ENCODE measurements around the gene LPO.

The LPO gene

DNA sequence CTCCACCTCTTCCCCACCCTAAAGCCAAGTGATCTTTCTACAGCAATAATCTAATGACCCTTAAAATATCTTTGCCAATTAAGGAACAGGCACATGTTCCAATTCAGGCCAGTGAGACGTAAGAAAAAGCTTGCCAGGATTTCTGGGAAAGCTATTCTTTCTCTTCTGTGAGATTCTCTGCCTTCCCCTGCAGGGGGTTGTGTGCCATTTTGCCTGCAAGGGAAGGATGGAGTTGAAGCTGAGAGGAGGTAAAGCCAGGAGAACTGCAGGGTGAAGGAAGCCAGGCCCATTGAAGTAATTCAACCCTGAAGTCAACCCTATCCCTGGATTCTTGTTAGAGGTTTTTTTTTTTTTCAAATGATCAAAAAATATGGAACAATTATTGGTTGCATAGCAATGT lies 9.0 kb upstream of the LPO start:
- no peak for DNase-seq (ENCODE audit: low read depth in 3 of 3)

GRCh38 chr17:58229881-58230280 lies 8.5 kb upstream of the LPO start:
- DNase-seq (ENCODE audit: low read depth in 3 of 3), result no peak

GRCh38 chr17:58231641-58232040 lies 6.7 kb upstream of the LPO start:
- no peak for DNase-seq (ENCODE audit: low read depth in 3 of 3)

DNA sequence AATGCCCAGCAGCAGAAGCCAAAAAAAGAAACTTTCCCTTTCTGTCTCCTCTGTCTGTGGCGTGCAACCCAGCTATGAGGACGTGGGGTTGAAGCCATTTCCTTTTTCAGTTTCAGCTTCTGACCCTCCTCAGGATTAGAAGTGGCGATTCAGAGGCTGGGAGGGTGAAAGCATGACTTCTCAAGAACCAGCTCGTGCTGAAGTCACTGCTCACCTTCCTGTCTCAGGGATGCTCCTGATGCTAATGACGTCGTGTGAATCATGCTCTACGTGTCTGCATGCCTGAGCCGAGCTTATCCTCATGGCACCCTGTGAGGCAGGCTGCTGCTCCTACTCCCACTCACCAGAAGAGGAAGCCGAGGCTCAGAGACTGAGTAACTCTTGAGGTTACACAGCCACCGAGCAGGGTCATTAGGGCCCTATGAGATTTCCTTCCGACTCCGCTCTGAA lies 5.7 kb upstream of the LPO start:
- no peak for DNase-seq (ENCODE audit: low read depth in 3 of 3)

DNA sequence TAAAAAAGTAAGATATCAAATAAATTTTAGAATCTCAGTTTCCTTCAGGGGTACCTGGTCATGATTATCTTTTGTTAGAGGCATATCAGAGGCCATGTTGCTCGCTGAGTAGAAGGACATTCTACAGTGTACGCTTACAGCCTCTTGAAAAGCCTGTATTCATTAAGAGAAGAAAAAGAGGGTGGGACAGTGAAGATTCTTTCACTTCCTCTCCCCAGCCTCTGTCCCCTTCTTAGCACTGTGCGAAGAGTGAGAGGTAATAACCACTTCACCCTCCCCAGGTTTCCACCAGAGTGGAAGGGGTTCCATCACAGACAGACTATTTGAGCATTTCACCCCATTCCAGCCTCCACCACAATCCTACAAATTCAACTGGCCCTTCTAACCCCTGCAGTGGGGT lies 4.8 kb upstream of the LPO start:
- DNase-seq (ENCODE audit: low read depth in 3 of 3), result no peak

- no peak for DNase-seq (ENCODE audit: low read depth in 3 of 3)
Measured at GRCh38 chr17:58234512-58234911, 3.9 kb upstream of the LPO start.

DNA sequence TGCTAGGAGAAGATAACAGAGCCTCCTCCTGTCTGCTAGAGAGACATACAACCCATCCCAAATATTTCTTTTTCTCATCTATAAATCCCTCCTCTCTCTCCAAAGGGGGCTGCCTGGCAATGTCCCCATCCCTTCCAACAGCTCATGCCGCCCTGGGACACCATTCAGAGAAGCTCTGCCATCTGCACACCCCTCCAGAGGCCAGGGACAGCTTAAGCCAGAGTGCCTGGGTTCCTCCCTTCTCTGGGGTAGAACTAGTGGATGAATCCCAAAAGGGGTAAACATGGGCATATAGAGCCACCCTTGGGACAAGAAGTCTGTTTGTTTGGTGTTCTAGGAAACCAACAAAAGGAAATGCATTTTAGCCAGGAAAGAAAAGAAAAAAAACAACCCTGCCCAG lies 2.6 kb upstream of the LPO start:
- DNase-seq (ENCODE audit: low read depth in 3 of 3), result no peak

DNA sequence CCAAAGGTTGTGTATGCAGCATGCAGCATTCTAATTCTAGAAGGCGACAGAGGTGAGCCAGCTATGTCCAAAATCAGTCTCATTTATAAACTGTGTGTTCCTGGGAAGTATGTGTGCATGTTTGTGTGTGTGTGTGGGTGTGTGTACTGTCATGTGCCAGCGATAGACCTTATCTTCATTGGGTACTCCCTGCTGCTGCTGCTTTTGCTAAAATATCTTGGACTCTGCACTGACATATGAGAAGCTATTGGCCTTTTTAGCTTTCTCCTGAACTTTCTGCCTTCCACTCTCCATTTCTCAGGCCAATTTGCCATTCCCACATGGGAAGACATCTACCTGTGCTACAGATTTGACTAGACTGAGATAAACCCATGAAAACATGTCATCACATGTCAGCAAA lies 2.0 kb upstream of the LPO start:
- DNase-seq (ENCODE audit: low read depth in 3 of 3), result no peak

- no peak for DNase-seq (ENCODE audit: low read depth in 3 of 3)
Measured at GRCh38 chr17:58239987-58240386, 1.6 kb downstream of the LPO start.

DNA sequence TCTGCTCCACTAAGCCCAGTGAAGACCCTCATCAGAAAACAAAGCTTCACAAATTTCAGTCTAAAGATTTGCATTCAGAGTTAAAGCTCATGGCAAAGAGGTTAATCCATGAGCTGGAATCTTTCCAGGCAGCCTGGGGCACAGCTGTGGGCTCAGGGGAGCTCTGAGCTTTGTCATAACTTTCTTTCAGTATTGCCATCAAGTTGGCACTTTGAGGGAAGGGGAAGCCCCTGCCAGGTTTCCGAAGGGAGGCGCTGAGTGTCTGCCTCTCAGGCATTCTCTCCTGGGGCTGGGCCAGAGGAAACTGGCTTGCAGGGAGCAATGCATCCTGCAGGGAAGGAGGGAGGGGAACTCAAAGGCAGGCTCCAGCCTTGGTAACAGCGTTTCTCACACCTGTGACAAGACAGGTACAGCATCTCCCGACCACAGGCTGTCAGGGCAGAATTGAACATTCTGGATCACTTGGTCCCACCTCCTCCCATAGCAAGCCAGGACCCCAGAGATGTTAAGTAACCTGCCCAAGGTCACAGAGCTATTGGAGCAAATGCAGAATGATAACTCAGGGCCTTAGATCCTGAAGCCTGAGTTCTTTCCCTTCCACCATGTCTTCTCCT lies 3.9 kb downstream of the LPO start:
- DNase-seq (ENCODE audit: low read depth in 3 of 3), result no peak

- no peak for DNase-seq (ENCODE audit: low read depth in 3 of 3)
Measured at GRCh38 chr17:58244963-58245362, 6.6 kb downstream of the LPO start.

DNA sequence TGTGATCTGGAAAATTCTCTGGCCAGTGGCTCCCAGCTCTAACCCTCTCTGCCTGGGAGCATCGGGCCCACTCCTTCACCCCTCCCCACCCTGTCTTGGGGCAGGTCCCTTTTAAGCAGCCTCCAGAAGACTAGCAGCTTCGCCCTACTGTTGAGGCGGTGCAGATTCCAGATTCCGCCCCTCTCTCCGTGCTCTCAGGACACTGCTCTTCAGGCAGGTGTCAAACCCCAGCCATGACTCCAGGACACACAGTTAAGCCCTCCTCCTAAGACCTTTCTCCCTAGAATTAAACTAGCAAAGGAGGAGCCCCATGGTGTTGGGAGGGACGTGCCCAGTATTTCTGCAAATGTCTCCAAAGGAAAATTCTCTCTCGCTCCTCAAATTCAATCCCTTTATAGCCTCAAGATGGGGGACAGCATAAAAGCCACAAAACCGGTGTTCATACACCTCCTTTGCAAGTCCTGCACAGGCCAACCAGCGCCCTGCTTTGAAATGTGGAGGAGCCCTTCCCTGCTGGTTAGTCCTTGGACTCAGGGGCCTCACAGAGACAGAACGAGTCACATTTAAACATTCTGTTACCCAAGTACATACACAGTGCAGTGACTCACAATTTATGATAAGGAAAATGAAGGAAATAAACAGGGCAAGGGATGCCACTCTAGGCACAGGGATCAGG lies 7.2 kb downstream of the LPO start:
- no peak for DNase-seq (ENCODE audit: low read depth in 3 of 3)

DNA sequence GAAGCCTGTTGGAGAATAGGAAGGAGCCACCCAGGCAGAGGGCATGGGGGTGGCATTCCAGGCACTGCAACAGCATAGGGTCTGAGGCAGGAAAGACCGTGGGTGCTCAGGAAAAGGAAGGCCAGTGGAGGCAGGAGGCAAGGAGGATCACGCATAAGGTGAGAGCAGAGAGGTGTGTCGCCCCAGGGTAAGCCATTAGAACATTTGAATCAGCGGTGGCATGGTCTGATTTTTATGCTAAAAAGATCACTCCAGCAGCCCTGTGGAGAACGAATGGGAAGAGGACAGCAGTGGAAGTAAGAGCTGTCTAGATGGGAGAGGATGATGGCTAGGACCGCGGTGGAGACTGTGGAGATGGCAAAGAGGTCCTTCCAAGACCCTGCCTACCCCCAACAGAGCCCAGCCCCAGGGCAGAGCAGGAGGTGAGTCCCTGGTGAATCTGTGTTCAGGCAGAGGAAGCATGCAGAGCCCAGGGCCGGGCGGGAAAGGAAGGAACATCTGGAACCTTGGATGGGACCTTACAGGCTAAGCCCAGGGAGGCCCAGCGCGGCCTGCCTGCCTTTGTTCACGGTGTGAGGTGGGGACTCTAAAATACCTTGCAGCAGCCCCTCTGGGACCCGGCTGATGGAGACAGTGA lies 7.8 kb downstream of the LPO start:
- DNase-seq (ENCODE audit: low read depth in 3 of 3), result no peak

DNA sequence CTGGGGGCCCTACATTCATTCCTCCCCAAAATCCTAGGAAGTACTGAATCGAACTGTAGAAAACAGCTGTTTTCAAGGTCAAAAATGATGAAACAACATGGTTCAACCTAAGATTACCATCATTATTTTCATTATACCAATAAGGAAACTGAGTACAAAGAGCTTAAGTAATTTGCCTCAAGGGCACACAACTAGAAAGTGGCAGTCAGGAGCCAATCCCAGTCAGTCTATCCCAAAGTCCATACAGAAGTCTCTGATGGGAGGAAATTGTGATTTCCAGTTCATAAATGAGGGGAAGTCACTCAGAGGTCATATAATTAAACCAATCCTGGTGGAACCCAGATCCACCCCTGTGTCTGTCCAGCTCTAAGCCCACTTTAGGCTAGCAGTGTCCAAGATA lies 8.4 kb downstream of the LPO start:
- DNase-seq (ENCODE audit: low read depth in 3 of 3), result no peak

DNA sequence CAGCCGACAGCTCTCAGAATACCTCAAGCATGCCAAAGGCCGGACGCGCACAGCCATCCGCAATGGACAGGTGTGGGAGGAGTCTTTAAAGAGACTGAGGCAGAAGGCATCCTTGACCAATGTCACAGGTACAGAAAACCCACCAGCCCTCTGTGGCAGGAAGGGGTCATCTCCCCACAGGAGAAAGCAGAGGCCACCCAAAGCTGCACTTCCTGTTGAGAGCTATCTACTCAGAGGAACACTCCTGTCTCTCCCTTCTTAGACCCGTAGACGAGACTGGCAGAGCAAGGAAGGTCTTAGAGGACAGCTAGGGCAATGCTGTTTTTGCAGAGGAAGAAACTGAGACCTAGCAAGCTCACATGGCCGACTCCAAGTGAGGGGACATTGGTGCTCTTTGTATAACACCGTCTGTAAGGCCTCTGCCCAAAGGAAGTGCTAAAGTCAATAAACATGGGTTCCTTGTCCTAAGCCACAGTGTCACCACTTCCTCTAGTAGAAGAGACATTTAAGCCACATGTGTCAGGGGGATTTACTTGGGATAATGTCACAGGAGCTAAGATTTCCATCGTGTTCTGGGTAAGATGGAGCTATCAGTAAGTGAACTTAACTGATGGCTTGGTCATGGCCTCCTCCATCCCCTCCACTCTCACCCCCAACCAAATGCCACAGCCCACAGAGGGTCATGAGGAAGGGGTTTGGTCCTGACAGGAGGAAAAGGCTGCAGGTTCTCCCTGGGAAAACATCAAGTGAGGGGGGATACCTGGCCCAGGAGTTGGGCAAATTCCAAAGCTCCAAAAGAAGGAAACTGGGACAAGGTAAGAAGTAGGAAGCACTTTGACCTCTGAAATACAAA lies 9.4 kb downstream of the LPO start:
- no peak for DNase-seq (ENCODE audit: low read depth in 3 of 3)

- no peak for DNase-seq (ENCODE audit: low read depth in 3 of 3)
Measured at GRCh38 chr17:58248955-58249269, 10.5 kb downstream of the LPO start.

DNA sequence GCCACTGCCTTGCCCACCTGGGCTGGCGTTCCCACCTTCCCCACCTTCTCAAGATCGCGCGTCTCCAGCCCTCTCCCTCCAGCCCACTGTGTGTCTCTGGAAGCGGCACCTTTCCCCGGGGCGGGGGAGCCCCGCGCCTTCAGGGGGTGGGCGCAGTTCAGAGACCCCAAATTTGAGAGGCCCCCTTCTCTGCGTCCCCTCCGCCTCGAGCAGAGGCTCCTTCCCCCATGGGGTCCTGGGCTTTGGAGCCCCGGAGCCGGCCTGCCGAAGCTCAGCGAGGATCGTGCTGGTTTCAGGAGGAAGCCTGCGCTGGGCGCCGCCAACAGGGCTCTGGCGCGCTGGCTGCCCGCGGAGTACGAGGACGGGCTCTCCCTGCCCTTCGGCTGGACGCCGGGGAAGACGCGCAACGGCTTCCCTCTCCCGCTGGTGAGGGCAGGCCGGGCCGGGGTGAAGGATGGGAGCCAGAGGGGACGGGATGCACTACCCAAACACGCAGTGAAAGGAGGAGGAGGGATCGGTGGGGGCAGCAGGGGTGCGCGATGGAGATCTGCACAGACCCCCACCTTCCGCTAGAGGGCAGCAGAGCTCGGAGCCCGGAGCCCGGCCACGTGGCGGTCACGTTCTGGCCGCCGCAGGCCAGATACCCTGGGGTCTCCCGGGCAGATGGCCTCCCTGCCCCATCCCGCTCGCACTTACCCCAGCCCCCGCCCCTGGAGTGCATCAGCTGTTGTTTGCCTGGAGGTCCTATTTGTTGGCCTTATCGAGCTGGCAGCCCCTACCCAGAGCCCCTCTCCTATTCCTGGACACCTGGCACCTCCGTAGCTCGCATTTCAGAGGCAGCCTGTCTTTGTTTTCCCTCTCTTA lies 11.1 kb downstream of the LPO start:
- DNase-seq (ENCODE audit: low read depth in 3 of 3), result peak; percentile 62 to 71 (median 65)

- DNase-seq (ENCODE audit: low read depth in 3 of 3), result no peak
Measured at GRCh38 chr17:58250344-58251011, 12.1 kb downstream of the LPO start.

- no peak for DNase-seq (ENCODE audit: low read depth in 3 of 3)
Measured at GRCh38 chr17:58252141-58252540, 13.8 kb downstream of the LPO start.

- DNase-seq (ENCODE audit: low read depth in 3 of 3), result no peak
Measured at GRCh38 chr17:58253082-58253481, 14.7 kb downstream of the LPO start.

DNA sequence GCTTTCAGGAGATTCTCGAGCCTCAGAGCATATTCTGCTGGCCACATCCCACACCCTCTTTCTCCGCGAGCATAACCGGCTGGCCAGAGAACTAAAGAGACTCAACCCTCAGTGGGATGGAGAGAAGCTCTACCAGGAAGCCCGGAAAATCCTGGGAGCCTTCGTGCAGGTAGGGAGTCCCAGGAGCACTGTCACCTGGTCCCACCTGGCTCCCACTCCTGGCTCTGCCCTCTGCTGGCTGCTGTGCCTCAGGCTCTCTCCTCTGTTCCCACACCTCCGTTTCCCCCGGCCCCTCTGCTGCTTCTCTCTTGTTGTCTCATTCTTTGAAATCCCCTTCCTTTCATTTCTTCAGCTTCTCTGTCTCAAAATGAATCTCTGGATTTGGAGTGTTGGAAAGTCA lies 16.4 kb downstream of the LPO start:
- no peak for DNase-seq (ENCODE audit: low read depth in 3 of 3)

All from stimulated activated CD4-positive, alpha-beta T cell treated with anti-CD3 and anti-CD28 coated beads, TNF-alpha, amount 100 ng/mL, for 4 hours (primary cell).